PC-3 (cell line): ENCODE results near the gene BBS7.

Source experiments
- EZH2 ChIP-seq: fragments of 300-600 bp; sonication (generic); IDR thresholded peaks from one replicate; pipeline ENCODE4 v1.6.1; 2017; ENCODE audit warnings: antibody characterized with exemption, mild to moderate bottlenecking, low read length; ENCODE audit not compliant: unreplicated experiment
- TF ChIP-seq, protein P1 (sequence below): fragments of 300-600 bp; sonication (generic); conservative IDR thresholded peaks from 2 replicates; pipeline ENCODE4 v1.5.1; 2017; ENCODE audit warnings: antibody characterized with exemption, low read depth, mild to moderate bottlenecking, low read length

DNA sequence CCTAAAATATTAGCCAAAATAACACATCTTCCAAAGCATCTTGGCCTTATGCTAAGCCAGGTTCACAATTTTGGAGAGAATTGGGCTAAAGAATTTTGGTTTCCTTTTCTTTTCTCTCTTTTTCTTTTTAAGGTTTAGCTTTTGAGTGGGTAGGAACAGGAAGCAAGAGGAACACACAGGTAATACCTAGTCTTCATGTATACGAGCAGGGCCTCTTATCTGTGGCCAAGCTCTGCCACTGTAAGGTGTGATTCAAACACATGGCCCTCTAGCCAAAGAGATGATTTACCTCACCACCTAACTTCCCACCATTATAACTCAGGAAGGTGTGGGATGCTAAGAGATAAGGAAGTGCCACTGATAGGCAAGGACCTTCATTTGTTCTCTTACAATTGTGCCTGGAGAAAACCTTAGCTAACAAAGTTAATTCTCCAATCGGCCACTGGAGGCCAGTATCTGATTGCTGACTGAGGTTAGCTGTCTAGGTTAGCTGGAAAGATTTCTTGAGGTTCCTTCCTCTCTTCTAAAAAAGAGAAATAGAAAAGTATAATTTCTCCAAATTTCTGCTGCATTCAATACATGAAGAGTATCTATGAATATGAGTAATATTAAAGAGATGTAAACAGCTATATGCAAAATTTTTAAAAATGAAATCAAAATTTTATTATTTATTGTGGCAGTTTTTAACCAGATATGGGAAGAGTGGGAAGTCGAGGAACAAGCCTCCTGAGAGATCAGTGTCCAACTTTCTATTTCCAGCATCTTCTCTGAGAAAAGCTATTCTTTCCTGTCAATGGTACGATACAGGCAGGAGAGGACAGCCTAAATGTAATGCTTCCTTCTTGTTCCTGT, 30.1 kb upstream of the BBS7 start:
- TF ChIP-seq, protein P1, sequence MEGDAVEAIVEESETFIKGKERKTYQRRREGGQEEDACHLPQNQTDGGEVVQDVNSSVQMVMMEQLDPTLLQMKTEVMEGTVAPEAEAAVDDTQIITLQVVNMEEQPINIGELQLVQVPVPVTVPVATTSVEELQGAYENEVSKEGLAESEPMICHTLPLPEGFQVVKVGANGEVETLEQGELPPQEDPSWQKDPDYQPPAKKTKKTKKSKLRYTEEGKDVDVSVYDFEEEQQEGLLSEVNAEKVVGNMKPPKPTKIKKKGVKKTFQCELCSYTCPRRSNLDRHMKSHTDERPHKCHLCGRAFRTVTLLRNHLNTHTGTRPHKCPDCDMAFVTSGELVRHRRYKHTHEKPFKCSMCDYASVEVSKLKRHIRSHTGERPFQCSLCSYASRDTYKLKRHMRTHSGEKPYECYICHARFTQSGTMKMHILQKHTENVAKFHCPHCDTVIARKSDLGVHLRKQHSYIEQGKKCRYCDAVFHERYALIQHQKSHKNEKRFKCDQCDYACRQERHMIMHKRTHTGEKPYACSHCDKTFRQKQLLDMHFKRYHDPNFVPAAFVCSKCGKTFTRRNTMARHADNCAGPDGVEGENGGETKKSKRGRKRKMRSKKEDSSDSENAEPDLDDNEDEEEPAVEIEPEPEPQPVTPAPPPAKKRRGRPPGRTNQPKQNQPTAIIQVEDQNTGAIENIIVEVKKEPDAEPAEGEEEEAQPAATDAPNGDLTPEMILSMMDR: peak; percentile 80
- TF ChIP-seq EZH2: no peak
